Measurements from ENCODE around the gene SMAD6. TPM values are rescaled to one million over a fixed set of nuclear protein-coding genes. Genes with fewer than 3 reads are reported as not detected.

The SMAD6 gene
- total RNA-seq, 2 donors from 2014 or later, result 190 to 213 TPM

GRCh38 chr15:66737243-66738010, 35.4 kb downstream of the SMAD6 start:
- Mint-ChIP-seq H3K27ac (no peak overlapping the region), H3K4me3 (no peak overlapping the region), H3K9me3 (no peaks in the 10 kb centered on the region), H3K27me3 (ENCODE audit: insufficient read depth) (no peaks in the 10 kb centered on the region), H3K4me1 (peaks cover 25% of the 10 kb centered on the region), H3K36me3 (ENCODE audit: low read depth) (peaks cover 57% of the 10 kb centered on the region)
- Histone ChIP-seq H3K27me3 (ENCODE audit: control insufficient read depth, insufficient read depth, low read length, poor library complexity, severe bottlenecking) (no peaks in the 10 kb centered on the region), H3K4me3 (ENCODE audit: low read length) (no peak overlapping the region), H3K9me3 (ENCODE audit: control insufficient read depth, low read length) (no peaks in the 10 kb centered on the region), H3K4me1 (ENCODE audit: control insufficient read depth, insufficient read depth, low read length) (no peaks in the 10 kb centered on the region), H3K27ac (ENCODE audit: low read depth, low read length) (no peak overlapping the region), H3K36me3 (ENCODE audit: control insufficient read depth, insufficient read depth, low read length) (peaks cover 68% of the 10 kb centered on the region), H3K9ac (ENCODE audit: extremely low read depth, low read length, poor library complexity, severe bottlenecking) (no peak overlapping the region)
- no peak for DNase-seq
- TF ChIP-seq CTCF (conservative IDR thresholded peaks at IDR 0.05), result no peak
- 78 to 90% methylated on average over 3 to 10 of the region's 11 CpGs for WGBS, 2 experiments (ENCODE audit: insufficient coverage in 1 of 2, insufficient read length in 1 of 2)

GRCh38 chr15:66738116-66738515, 36.1 kb downstream of the SMAD6 start:
- Mint-ChIP-seq H3K36me3 (ENCODE audit: low read depth) (peaks cover 59% of the 10 kb centered on the region), H3K9me3 (no peaks in the 10 kb centered on the region), H3K4me1 (peaks cover 30% of the 10 kb centered on the region), H3K4me3 (no peak overlapping the region), H3K27ac (no peak overlapping the region), H3K27me3 (ENCODE audit: insufficient read depth) (no peaks in the 10 kb centered on the region)
- DNase-seq, result no peak
- 92 to 96% methylated on average over 10 of the region's 10 CpGs for WGBS, 2 experiments (ENCODE audit: insufficient coverage in 1 of 2, insufficient read length in 1 of 2)
- H3K9ac ChIP-seq (ENCODE audit: extremely low read depth, low read length, poor library complexity, severe bottlenecking), result no peak overlapping the region
- no peaks in the 10 kb centered on the region for H3K27me3 ChIP-seq (ENCODE audit: control insufficient read depth, insufficient read depth, low read length, poor library complexity, severe bottlenecking)
- H3K4me3 ChIP-seq (ENCODE audit: low read length), result no peak overlapping the region
- H3K9me3 ChIP-seq (ENCODE audit: control insufficient read depth, low read length), result no peaks in the 10 kb centered on the region
- peaks cover 69% of the 10 kb centered on the region for H3K36me3 ChIP-seq (ENCODE audit: control insufficient read depth, insufficient read depth, low read length)
- no peak for TF ChIP-seq CTCF (conservative IDR thresholded peaks at IDR 0.05)
- no peak overlapping the region for H3K27ac ChIP-seq (ENCODE audit: low read depth, low read length)
- no peaks in the 10 kb centered on the region for H3K4me1 ChIP-seq (ENCODE audit: control insufficient read depth, insufficient read depth, low read length)

GRCh38 chr15:66738595-66738994, 36.6 kb downstream of the SMAD6 start:
- H3K4me3 Mint-ChIP-seq, result no peak overlapping the region
- Histone ChIP-seq H3K9ac (ENCODE audit: extremely low read depth, low read length, poor library complexity, severe bottlenecking) (no peak overlapping the region), H3K27me3 (ENCODE audit: control insufficient read depth, insufficient read depth, low read length, poor library complexity, severe bottlenecking) (no peaks in the 10 kb centered on the region), H3K9me3 (ENCODE audit: control insufficient read depth, low read length) (no peaks in the 10 kb centered on the region), H3K27ac (ENCODE audit: low read depth, low read length) (no peak overlapping the region), H3K4me1 (ENCODE audit: control insufficient read depth, insufficient read depth, low read length) (no peaks in the 10 kb centered on the region), H3K4me3 (ENCODE audit: low read length) (no peak overlapping the region), H3K36me3 (ENCODE audit: control insufficient read depth, insufficient read depth, low read length) (peaks cover 66% of the 10 kb centered on the region)
- H3K36me3 Mint-ChIP-seq (ENCODE audit: low read depth), result peaks cover 57% of the 10 kb centered on the region
- 95 to 97% methylated on average over 5 to 10 of the region's 10 CpGs for WGBS, 2 experiments (ENCODE audit: insufficient coverage in 1 of 2, insufficient read length in 1 of 2)
- peaks cover 27% of the 10 kb centered on the region for H3K4me1 Mint-ChIP-seq
- no peaks in the 10 kb centered on the region for H3K27me3 Mint-ChIP-seq (ENCODE audit: insufficient read depth)
- H3K9me3 Mint-ChIP-seq, result no peaks in the 10 kb centered on the region
- no peak for TF ChIP-seq CTCF (conservative IDR thresholded peaks at IDR 0.05)
- DNase-seq, result no peak
- peak overlapping the region; percentile 4 for H3K27ac Mint-ChIP-seq
